Astrocyte (in vitro differentiated cells and primary cell): ENCODE data around the gene IFT52.

Source experiments
- CTCF ChIP-seq: IDR thresholded peaks from 2 replicates; pipeline ENCODE4 v1.5.1; 2011; ENCODE audit warnings: low read depth, mild to moderate bottlenecking, inconsistent platforms, low read length, moderate library complexity; ENCODE audit not compliant: insufficient read depth
- EZH2 ChIP-seq: IDR thresholded peaks from 2 replicates; pipeline ENCODE4 v1.6.1; 2012; ENCODE audit warnings: mild to moderate bottlenecking, low read length, inconsistent platforms; ENCODE audit not compliant: insufficient read depth

GRCh38 chr20:43564455-43564854 is 26.3 kb upstream of the IFT52 start:
- TF ChIP-seq EZH2 (no peak), CTCF (no peak)
